ENCODE results near the gene ABLIM2.

The ABLIM2 gene

DNA sequence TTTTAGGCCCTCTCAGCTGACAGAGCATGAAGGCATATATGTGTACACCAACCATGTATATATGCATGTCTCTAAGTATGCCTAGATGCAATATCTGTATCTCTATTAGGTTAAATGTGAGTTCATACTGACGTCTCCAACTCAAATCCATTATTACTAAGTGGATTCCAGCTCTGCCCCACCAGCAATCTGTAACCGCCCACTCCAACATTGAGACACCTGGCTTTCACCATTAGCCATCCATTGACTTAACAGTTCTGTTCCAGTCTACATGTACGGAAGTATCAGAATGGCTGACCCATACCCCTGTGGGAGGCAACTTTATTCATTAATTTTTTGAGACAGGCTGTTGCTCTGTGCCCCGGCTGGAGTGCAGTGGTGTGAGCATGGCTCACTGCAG, 25.4 kb upstream of the ABLIM2 start:
- no peak overlapping the region for H3K4me3 ChIP-seq (ENCODE audit: low read depth, low read length)
- TF ChIP-seq, protein P1, sequence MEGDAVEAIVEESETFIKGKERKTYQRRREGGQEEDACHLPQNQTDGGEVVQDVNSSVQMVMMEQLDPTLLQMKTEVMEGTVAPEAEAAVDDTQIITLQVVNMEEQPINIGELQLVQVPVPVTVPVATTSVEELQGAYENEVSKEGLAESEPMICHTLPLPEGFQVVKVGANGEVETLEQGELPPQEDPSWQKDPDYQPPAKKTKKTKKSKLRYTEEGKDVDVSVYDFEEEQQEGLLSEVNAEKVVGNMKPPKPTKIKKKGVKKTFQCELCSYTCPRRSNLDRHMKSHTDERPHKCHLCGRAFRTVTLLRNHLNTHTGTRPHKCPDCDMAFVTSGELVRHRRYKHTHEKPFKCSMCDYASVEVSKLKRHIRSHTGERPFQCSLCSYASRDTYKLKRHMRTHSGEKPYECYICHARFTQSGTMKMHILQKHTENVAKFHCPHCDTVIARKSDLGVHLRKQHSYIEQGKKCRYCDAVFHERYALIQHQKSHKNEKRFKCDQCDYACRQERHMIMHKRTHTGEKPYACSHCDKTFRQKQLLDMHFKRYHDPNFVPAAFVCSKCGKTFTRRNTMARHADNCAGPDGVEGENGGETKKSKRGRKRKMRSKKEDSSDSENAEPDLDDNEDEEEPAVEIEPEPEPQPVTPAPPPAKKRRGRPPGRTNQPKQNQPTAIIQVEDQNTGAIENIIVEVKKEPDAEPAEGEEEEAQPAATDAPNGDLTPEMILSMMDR (IDR thresholded peaks at IDR 0.05; ENCODE audit: insufficient read depth, low read depth, low read length, missing control alignments) = no peak
- DNase-seq (ENCODE audit: low read depth) = no peak

DNA sequence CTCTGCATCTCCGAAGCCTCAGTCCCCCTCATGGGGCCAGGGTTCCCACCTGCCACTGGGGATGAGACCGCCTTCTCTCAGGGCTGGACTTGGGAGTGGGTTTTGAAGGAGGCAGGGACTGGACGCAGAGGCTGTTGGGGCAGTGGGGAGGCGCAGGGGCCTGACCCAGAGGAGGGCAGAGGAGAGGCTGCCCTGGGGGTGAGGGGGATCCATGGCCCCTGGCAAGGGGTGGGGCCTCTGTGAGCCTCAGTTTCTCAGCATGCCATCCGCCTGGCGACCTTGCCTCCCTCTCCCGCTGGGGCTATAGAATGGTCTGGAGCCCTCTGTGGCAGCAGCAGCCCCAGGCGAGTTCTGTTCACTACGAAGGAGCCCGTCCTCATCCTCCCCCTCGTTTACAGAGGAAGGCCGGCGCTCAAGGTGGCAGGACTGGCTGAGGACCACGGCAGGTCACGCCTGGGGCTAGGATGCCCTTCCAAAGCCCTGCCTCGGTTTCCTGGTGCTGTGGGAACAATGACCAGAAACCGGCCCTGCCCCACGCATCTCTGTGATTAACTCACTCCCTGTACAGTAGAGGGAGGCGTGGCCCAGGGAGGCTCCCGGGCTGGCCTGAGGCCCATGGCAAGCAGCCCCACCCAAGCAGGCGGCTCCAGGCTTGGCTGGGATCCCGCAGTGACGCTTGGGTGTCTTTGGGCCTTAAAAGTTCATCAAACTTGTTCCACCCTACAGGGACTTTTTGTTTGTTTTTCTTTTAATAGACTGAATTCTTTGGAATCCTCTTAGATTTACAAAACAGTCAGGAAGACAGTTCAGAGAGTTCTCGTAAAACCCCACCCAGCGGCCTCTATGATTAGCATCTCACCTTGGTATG, 24.5 kb upstream of the ABLIM2 start:
- no peak overlapping the region for H3K4me3 ChIP-seq (ENCODE audit: low read depth, low read length)
- TF ChIP-seq, protein P1 (IDR thresholded peaks at IDR 0.05; ENCODE audit: insufficient read depth, low read depth, low read length, missing control alignments) = no peak
- DNase-seq (ENCODE audit: low read depth) = no peak

DNA sequence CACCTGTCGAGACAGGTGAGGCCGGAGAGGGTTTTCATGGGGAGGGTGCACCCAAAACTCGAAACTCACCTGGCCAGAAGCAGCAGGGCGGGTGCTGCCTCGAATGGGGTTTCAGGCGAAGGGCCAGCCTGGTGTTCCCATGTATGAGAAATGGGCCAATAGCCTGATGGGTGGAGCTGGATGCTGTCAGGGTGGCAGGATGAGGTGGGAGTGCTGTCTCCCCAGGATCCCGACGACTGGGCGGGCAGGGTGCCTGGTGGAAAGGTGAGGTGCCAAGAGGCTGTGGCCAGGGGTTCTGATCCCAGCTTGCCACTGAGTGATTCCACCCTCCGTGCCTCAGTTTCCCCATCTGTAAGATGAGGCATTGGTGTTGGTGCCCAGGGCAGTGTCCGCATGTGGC, 23.7 kb upstream of the ABLIM2 start:
- H3K4me3 ChIP-seq (ENCODE audit: low read depth, low read length) = no peak overlapping the region
- TF ChIP-seq, protein P1 (IDR thresholded peaks at IDR 0.05; ENCODE audit: insufficient read depth, low read depth, low read length, missing control alignments) = no peak
- DNase-seq (ENCODE audit: low read depth) = no peak

DNA sequence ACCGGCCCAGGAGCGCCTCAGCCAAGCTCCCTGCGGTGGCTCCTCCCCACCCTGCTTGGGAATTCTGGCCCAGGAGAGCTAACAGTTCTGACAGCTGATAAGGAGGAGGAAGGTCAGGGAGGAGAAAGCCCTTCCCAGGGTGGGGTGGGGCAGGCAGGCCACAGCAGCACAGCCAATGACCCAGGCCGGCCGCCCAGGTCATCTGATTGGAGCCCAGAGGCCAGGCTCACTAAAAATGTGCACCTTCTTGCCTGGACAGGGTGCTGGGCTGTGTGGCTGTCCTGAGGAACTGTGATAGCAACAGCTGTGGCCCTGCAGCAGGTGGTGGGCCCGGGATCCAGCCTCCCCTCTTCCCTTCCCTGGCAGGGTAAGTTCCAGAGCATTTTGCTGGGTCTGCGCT, 23.2 kb upstream of the ABLIM2 start:
- no peak overlapping the region for H3K4me3 ChIP-seq (ENCODE audit: low read depth, low read length)
- DNase-seq (ENCODE audit: low read depth) = no peak
- TF ChIP-seq, protein P1 (IDR thresholded peaks at IDR 0.05; ENCODE audit: insufficient read depth, low read depth, low read length, missing control alignments) = no peak

DNA sequence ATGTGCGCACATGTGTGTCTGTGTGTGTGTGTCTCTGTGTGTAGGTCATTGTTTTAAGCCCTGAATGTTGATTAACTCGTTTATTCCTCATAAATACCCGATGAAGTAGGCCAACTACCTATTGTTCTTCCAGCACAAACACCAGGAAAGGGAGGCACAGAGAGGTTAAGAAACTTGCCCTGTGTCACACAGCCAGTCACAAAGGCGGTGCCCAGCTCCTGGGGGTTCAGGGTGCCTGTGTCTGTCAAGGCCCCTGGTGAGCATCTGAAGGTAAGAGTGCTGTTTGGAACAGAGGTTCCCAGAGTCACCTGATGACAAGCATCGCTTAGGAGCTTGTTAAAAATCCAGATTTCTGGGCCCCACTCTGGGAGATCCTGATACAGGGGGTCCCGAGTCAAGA, 22.5 kb upstream of the ABLIM2 start:
- TF ChIP-seq, protein P1 (IDR thresholded peaks at IDR 0.05; ENCODE audit: insufficient read depth, low read depth, low read length, missing control alignments) = no peak
- H3K4me3 ChIP-seq (ENCODE audit: low read depth, low read length) = no peak overlapping the region
- no peak for DNase-seq (ENCODE audit: low read depth)

DNA sequence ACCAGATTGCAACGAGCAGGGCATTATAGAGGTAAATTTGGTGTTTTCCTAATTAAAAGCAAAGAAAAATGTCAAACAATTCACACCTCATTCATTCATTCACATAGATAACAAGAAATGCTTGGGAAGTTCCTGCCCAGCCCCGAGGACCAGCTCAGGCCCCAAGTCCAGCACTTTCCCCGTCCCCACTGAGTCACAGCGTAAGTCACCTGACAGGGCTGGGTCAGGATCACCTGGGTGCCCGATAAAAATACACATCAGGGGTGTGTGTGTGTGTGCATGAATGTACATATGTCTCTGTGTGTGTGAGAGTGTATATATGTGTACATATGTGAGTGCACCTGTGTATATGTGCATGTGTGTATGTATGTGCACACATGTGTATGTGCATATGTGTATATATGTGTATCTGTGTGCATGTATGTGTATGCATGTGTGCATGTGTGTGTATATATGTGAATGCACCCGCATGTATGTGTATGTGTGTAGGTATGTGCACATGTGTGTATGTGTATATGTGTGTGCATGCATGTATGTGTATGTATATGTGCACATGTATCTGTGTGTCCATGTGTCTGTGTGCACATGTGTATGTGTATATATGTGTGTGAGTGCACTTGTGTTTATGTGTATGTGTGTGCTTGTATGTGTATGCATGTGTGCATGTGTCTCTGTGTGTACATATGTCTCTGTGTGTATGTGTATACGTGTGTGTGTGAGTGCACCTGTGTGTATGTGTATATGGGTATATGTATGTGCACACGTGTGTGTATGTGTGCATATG, 21.9 kb upstream of the ABLIM2 start:
- TF ChIP-seq, protein P1 (IDR thresholded peaks at IDR 0.05; ENCODE audit: insufficient read depth, low read depth, low read length, missing control alignments) = no peak
- H3K4me3 ChIP-seq (ENCODE audit: low read depth, low read length) = no peak overlapping the region
- no peak for DNase-seq (ENCODE audit: low read depth)

Measured in GM12865 (cell line).